Progenitor cell of endocrine pancreas (in vitro differentiated cells): Measurements from ENCODE around the gene COX7A2. TPM values are rescaled to one million over a fixed set of nuclear protein-coding genes. Genes with fewer than 3 reads are reported as not detected.
A peak's percentile ranks its signal among the peaks of the same experiment; 100 is the strongest.

ENCODE experiments used
- DNase-seq: peaks from one replicate; pipeline ENCODE4 v3.0.0; 2021; ENCODE audit warnings: low spot score; ENCODE audit not compliant: unreplicated experiment
- H3K27ac Mint-ChIP-seq: 2 replicates; pipeline ENCODE4 v1.8.0; 2021; ENCODE audit warnings: mild to moderate bottlenecking, moderate library complexity, mixed read lengths
- H3K27me3 Mint-ChIP-seq: 2 replicates; pipeline ENCODE4 v1.8.0; 2021; ENCODE audit warnings: mixed read lengths
- H3K36me3 Mint-ChIP-seq: 2 replicates; pipeline ENCODE4 v1.8.0; 2022; ENCODE audit warnings: mixed read lengths; ENCODE audit not compliant: insufficient read depth
- H3K4me1 Mint-ChIP-seq: 2 replicates; pipeline ENCODE4 v1.8.0; 2021; ENCODE audit warnings: low read depth, mixed read lengths
- H3K4me3 Mint-ChIP-seq: 2 replicates; pipeline ENCODE4 v1.8.0; 2021; ENCODE audit warnings: low read depth, mild to moderate bottlenecking, moderate library complexity, mixed read lengths
- H3K9me3 Mint-ChIP-seq: 2 replicates; pipeline ENCODE4 v1.8.0; 2021; ENCODE audit warnings: low read depth, mixed read lengths
- total RNA-seq: library from RNA; stranded (reverse); gene quantifications from 2 replicates; pipeline ENCODE4 v1.2.1, GENCODE V29; 2021
- TF ChIP-seq, protein P1 (sequence below): fragments of 200-600 bp; sonication (generic); IDR thresholded peaks from one replicate; pipeline ENCODE4 v1.5.0; 2021; ENCODE audit warnings: antibody characterized with exemption, mild to moderate bottlenecking; ENCODE audit not compliant: unreplicated experiment

COX7A2 gene
- total RNA-seq, 1 donor from 2014 or later: 311 TPM

DNA sequence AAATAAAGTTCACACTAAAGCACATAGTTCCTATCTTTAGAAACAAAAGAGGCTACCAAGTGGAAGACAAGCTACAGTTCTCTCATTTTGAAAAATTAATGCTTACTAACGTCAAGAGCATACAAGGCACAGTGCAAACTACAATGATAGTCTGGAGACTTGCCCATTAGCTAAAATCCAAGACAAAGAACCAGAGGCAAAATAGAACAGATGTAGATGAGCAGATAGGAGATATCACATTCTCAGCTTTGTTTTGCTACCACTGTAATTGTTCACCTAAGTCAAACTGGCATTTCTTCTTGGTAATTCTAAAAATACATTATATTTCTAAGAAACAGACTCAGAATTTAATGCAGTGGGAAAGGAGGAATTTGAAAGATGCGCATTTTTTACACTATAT lies 35.8 kb upstream of the COX7A2 start:
- Mint-ChIP-seq H3K4me3 (no peak overlapping the region), H3K9me3 (peaks cover 5% of the 10 kb centered on the region), H3K27me3 (no peaks in the 10 kb centered on the region), H3K36me3 (peaks cover 10% of the 10 kb centered on the region), H3K4me1 (peaks cover 37% of the 10 kb centered on the region), H3K27ac (no peak overlapping the region)
- TF ChIP-seq, protein P1, sequence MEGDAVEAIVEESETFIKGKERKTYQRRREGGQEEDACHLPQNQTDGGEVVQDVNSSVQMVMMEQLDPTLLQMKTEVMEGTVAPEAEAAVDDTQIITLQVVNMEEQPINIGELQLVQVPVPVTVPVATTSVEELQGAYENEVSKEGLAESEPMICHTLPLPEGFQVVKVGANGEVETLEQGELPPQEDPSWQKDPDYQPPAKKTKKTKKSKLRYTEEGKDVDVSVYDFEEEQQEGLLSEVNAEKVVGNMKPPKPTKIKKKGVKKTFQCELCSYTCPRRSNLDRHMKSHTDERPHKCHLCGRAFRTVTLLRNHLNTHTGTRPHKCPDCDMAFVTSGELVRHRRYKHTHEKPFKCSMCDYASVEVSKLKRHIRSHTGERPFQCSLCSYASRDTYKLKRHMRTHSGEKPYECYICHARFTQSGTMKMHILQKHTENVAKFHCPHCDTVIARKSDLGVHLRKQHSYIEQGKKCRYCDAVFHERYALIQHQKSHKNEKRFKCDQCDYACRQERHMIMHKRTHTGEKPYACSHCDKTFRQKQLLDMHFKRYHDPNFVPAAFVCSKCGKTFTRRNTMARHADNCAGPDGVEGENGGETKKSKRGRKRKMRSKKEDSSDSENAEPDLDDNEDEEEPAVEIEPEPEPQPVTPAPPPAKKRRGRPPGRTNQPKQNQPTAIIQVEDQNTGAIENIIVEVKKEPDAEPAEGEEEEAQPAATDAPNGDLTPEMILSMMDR: no peak
- no peak for DNase-seq

DNA sequence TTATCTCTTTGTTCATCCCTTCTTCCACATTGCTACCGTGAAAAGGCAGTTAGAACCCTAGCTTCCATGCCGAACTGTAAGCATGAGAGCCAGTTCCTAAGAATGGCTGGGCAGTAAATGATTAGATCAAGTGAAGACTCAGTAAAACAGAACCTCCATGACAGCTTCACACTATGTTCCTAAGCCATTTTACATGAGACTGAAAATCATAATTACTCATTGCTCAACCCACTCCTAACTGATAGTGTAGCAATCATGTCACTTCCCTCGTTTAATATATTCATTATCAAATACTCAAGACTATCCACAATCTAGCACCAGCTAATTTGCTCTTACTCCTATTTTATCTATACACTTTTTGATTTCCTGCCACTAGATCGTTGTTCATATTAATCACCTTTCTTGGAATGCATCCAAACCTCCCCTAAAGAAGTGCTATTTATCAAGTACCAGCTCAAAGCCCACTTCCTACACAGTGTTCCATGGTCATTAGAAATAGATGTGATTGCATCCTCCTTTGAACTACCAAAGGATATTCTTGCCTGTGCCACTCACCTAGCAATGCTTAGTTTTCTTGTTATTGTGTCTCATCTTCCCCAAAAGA lies 35.0 kb upstream of the COX7A2 start:
- peaks cover 15% of the 10 kb centered on the region for H3K36me3 Mint-ChIP-seq
- no peak for DNase-seq
- H3K4me3 Mint-ChIP-seq: no peak overlapping the region
- TF ChIP-seq, protein P1: no peak
- peaks cover 5% of the 10 kb centered on the region for H3K9me3 Mint-ChIP-seq
- H3K27me3 Mint-ChIP-seq: no peaks in the 10 kb centered on the region
- peak overlapping the region; percentile 4 for H3K27ac Mint-ChIP-seq
- peaks cover 37% of the 10 kb centered on the region for H3K4me1 Mint-ChIP-seq

DNA sequence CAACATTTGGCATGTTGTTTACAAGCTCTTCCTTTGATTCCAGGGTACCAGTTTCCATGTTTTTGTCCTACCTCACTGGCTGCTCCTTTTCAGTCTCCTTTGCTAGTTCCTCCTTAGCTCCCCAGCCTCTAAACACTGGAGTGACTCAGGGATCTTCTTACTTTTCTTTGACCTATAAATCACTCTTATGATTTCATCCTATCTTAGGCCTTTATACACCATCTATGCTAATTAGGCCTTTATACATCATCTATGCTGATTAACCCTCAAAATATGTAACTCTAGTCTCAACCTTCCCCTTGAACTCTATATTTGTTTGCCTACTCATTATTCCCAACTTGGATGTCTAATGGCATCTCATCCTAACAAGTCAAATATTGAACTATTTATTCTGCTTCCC lies 31.5 kb upstream of the COX7A2 start:
- no peak for DNase-seq
- H3K27ac Mint-ChIP-seq: peak overlapping the region; percentile 67
- TF ChIP-seq, protein P1: no peak
- peaks cover 40% of the 10 kb centered on the region for H3K36me3 Mint-ChIP-seq
- H3K4me3 Mint-ChIP-seq: no peak overlapping the region
- H3K4me1 Mint-ChIP-seq: peaks cover 23% of the 10 kb centered on the region
- no peaks in the 10 kb centered on the region for H3K27me3 Mint-ChIP-seq
- peaks cover 10% of the 10 kb centered on the region for H3K9me3 Mint-ChIP-seq

DNA sequence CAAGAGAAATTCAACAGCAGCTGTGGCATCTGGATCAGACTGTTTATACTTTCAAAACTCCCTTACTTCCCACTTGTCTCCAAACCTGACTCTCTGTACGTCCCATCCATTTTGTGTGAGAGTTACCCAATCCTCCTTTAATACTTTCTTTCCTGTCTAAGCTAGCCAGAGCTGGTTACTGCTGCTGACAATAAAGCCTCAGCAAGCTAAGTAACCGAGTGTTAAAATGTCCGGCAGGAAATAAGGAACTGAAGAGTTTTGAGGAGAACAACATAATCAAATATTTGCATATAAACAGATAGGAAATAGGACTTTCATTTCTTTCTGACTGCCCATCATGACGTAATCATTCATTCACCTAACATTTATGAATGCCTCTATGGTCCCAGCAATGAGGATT lies 29.4 kb upstream of the COX7A2 start:
- no peak overlapping the region for H3K27ac Mint-ChIP-seq
- peaks cover 41% of the 10 kb centered on the region for H3K36me3 Mint-ChIP-seq
- H3K27me3 Mint-ChIP-seq: no peaks in the 10 kb centered on the region
- TF ChIP-seq, protein P1: no peak
- peaks cover 19% of the 10 kb centered on the region for H3K4me1 Mint-ChIP-seq
- no peak overlapping the region for H3K4me3 Mint-ChIP-seq
- H3K9me3 Mint-ChIP-seq: peaks cover 10% of the 10 kb centered on the region
- DNase-seq: no peak

DNA sequence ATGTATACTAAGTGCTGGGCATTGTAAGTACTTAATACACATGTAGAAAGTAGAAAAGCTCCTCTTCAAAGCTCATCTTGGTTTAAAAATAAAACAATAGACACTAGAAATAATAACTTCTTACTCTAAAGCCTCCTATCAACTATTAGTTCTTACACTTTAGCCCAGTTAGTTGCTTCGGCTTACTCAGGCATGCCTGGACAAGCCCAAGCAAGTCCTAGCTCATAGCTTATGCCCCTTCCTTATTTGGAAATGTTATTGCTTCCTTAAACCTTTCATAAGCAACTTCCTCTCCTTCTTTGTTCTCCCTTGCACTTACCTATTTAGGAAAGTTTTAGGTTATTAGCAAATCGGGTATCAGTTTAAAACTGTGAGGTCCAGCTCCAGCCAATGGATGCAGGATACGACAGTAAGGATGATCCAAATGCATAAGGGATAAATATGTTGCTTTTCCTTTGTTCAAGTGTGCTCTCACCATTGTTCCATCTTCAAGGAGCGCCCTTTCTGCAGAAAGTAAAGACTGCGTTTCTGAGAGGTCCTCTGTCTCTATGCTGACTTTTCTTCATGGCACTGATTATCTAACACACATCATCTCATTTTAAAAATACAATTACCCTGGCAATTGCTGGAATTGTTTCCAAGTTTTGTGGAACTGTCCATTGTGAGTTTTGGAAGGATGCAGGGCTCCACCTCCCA lies 28.7 kb upstream of the COX7A2 start:
- H3K4me1 Mint-ChIP-seq: peaks cover 26% of the 10 kb centered on the region
- H3K27me3 Mint-ChIP-seq: no peaks in the 10 kb centered on the region
- peaks cover 10% of the 10 kb centered on the region for H3K9me3 Mint-ChIP-seq
- DNase-seq: no peak
- no peak overlapping the region for H3K4me3 Mint-ChIP-seq
- H3K27ac Mint-ChIP-seq: peak overlapping the region; percentile 39
- H3K36me3 Mint-ChIP-seq: peaks cover 41% of the 10 kb centered on the region
- TF ChIP-seq, protein P1: no peak
